ENCODE data around the gene TTBK1. TPM values are rescaled to one million over a fixed set of nuclear protein-coding genes. Genes with fewer than 3 reads are reported as not detected.

The TTBK1 gene
- total RNA-seq, 4 donors from 2014 or later, result 0.06 to 0.14 TPM; not detected in 2

GRCh38 chr6:43254846-43255245, 11.6 kb downstream of the TTBK1 start:
- Histone ChIP-seq H3K4me3 (no peak overlapping the region), H3K36me3 (no peaks in the 10 kb centered on the region), H3K27ac (no peak overlapping the region), H3K4me1 (no peaks in the 10 kb centered on the region), H3K9me3 (no peaks in the 10 kb centered on the region), H3K27me3 (no peaks in the 10 kb centered on the region)
- DNase-seq, result no peak
- intact Hi-C loops (cut with DNase I; ENCODE audit: low total_unique reads), result no loop called here
- no peak for TF ChIP-seq CTCF (IDR thresholded peaks at IDR 0.05)
- TF ChIP-seq POLR2A (IDR thresholded peaks at IDR 0.05), result no peak

DNA sequence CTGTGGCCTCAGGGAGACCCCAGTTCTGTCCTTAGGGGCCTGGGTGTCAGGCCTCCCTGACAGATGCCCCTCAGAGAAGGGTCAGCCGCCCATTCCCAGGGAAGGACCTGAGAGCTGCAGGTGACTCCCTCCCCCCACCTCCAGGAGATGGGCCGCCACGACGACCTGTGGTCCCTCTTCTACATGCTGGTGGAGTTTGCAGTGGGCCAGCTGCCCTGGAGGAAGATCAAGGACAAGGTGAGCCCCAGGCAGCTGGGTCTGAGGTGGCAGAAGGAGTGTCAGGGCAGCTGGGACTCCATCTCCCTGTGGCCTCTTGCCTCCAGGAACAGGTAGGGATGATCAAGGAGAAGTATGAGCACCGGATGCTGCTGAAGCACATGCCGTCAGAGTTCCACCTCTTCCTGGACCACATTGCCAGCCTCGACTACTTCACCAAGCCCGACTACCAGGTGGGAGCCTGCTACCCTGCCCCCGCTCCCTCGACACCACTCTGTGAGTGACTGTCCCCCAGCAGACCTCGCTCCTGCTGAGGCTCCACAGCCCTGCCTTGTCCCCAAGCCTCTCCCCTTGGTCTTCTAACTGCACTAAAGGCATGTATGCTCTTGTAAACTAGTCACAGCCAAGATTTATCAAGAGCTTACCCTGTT, 12.2 kb downstream of the TTBK1 start:
- Histone ChIP-seq H3K27me3 (no peaks in the 10 kb centered on the region), H3K27ac (no peak overlapping the region), H3K36me3 (no peaks in the 10 kb centered on the region), H3K9me3 (no peaks in the 10 kb centered on the region), H3K4me3 (no peak overlapping the region), H3K4me1 (no peaks in the 10 kb centered on the region)
- intact Hi-C loops (cut with DNase I; ENCODE audit: low total_unique reads), result no loop called here
- DNase-seq, result no peak
- TF ChIP-seq POLR2A (IDR thresholded peaks at IDR 0.05) (no peak), CTCF (IDR thresholded peaks at IDR 0.05) (no peak)

DNA sequence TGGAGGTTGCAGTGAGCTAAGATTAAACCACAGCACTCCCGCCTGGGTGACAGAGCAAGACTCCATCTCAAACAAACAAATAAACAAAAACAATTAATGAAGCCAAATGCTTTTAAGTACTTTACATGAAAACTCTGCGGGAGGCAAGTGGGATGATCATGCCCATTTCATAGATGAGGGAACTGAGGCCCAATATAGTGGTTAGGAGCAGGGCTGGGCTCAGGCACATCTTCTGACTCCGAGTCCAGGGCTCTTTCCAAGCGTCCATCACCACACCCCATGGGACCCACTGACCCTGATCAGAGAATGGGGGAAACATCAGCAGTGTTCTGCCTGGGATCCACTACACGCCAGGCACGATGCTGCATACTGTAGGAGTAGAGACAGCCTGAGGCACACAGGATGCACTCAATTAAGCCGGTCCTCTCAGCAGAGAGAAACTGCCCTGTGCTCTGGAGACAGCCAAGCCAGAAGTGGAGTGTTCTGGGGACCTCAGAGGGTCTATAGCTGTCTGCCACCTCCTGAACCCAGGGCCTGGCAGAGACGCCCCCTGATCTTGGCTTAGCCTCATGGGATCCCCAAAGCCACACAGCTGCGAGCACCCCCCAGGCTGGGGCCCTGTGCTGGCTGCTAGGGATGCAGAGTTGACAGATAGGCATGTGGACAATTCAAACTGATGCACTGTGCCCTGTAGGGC, 13.5 kb downstream of the TTBK1 start:
- intact Hi-C loops (cut with DNase I; ENCODE audit: low total_unique reads), result no loop called here
- Histone ChIP-seq H3K27me3 (no peaks in the 10 kb centered on the region), H3K27ac (no peak overlapping the region), H3K4me3 (no peak overlapping the region), H3K4me1 (no peaks in the 10 kb centered on the region), H3K36me3 (no peaks in the 10 kb centered on the region), H3K9me3 (no peaks in the 10 kb centered on the region)
- no peak for DNase-seq
- no peak for TF ChIP-seq POLR2A (IDR thresholded peaks at IDR 0.05)
- TF ChIP-seq CTCF (IDR thresholded peaks at IDR 0.05), result no peak

DNA sequence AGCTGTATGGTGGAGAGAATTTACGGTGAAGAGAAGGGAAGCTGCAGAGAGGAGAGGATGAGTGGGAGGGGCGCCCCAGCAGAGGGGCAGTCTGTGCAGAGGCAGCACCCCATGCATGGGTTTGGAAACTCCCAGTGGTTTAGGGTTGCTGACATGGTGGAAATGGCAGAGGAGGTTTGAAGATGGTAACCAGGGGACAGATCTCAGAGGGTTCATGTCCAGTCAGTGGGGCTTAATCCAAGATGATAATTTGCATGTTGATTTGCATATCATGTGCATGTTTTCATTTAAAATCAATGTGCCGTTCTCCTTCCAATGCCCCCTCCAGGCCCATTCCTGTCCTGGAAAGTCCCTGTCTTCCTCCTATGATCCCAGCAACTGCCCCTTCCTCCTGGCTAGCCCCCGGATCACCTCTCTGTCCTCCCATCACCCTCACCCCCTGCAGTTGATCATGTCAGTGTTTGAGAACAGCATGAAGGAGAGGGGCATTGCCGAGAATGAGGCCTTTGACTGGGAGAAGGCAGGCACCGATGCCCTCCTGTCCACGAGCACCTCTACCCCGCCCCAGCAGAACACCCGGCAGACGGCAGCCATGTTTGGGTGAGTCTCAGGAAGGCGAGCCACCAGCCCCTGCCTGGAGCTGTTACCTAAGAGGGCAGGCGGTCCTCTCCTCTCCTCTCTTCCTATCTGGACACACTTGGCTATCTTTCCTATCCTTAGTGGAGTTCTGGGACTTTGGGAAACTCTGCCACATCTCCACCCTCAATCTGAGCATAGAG, 14.3 kb downstream of the TTBK1 start:
- no peaks in the 10 kb centered on the region for H3K9me3 ChIP-seq
- intact Hi-C loops (cut with DNase I; ENCODE audit: low total_unique reads), result no loop called here
- H3K4me3 ChIP-seq, result no peak overlapping the region
- no peaks in the 10 kb centered on the region for H3K36me3 ChIP-seq
- DNase-seq, result no peak
- H3K27ac ChIP-seq, result no peak overlapping the region
- no peaks in the 10 kb centered on the region for H3K4me1 ChIP-seq
- H3K27me3 ChIP-seq, result no peaks in the 10 kb centered on the region
- no peak for TF ChIP-seq CTCF (IDR thresholded peaks at IDR 0.05)
- no peak for TF ChIP-seq POLR2A (IDR thresholded peaks at IDR 0.05)

DNA sequence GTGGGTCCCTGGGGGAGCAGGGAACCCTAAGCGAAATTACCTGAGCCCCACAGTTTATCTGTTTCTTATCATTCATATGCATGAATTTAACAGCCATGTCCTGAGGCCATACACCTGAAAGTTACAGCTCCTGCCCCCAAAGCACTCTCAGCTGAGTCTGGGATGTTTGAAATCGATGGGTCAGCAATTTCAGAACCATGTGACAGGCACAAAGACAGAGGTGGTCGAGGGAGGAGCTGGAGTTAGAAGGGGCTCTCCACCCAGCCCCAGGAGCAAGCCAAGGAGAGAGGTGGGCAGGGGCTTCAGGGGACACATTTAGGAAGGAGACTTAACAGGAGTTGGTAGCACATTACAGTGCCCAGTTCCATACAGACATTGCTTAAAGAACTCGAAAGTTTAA, 14.9 kb downstream of the TTBK1 start:
- intact Hi-C loops (cut with DNase I; ENCODE audit: low total_unique reads), result no loop called here
- no peak for TF ChIP-seq POLR2A (IDR thresholded peaks at IDR 0.05)
- no peak for TF ChIP-seq CTCF (IDR thresholded peaks at IDR 0.05)
- Histone ChIP-seq H3K27ac (no peak overlapping the region), H3K9me3 (no peaks in the 10 kb centered on the region), H3K27me3 (no peaks in the 10 kb centered on the region), H3K4me3 (no peak overlapping the region), H3K4me1 (no peaks in the 10 kb centered on the region), H3K36me3 (no peaks in the 10 kb centered on the region)
- DNase-seq, result no peak
